Smooth muscle cell (in vitro differentiated cells): Measurements from ENCODE around the gene URAD. TPM values are rescaled to one million over a fixed set of nuclear protein-coding genes. Genes with fewer than 3 reads are reported as not detected.

Source experiments
- DNase-seq: peaks from one replicate; lab custom pipeline; 2025; ENCODE audit not compliant: unreplicated experiment; lab: John Stamatoyannopoulos, UW
- H2AFZ ChIP-seq: fragments of 200-600 bp; sonication (generic); 2 replicates; pipeline ENCODE4 v1.6.0; 2016; ENCODE audit warnings: antibody characterized with exemption, low read depth, mild to moderate bottlenecking
- H3F3A ChIP-seq: fragments of 200-600 bp; sonication (generic); 2 replicates; pipeline ENCODE4 v1.6.0; 2017; ENCODE audit warnings: antibody characterized with exemption, low read depth
- H3K27ac ChIP-seq: fragments of 200-600 bp; sonication (generic); 2 replicates; pipeline ENCODE4 v1.5.1; 2016; ENCODE audit warnings: low read depth, mild to moderate bottlenecking
- H3K27me3 ChIP-seq: fragments of 200-600 bp; sonication (generic); 2 replicates; pipeline ENCODE4 v1.6.1; 2016; ENCODE audit warnings: low read depth, mild to moderate bottlenecking
- H3K36me3 ChIP-seq: fragments of 200-600 bp; sonication (generic); 2 replicates; pipeline ENCODE4 v1.5.1; 2016; ENCODE audit warnings: low read depth
- H3K4me1 ChIP-seq: fragments of 200-600 bp; sonication (generic); 2 replicates; pipeline ENCODE4 v1.5.1; 2016; ENCODE audit warnings: low read depth
- H3K4me2 ChIP-seq: fragments of 200-600 bp; sonication (generic); 2 replicates; pipeline ENCODE4 v1.6.0; 2016; ENCODE audit warnings: mild to moderate bottlenecking
- H3K4me3 ChIP-seq: fragments of 200-600 bp; sonication (generic); 2 replicates; pipeline ENCODE4 v1.5.1; 2016; ENCODE audit warnings: mild to moderate bottlenecking
- H3K79me2 ChIP-seq: fragments of 200-600 bp; sonication (generic); 2 replicates; pipeline ENCODE4 v1.6.0; 2016; ENCODE audit warnings: low read depth, mild to moderate bottlenecking
- H3K9ac ChIP-seq: fragments of 200-600 bp; sonication (generic); 2 replicates; pipeline ENCODE4 v1.6.0; 2016; ENCODE audit warnings: low read depth
- H3K9me3 ChIP-seq: fragments of 200-600 bp; sonication (generic); replicated peaks from 2 replicates; pipeline ENCODE4 v1.5.1; 2016; ENCODE audit warnings: low read depth
- H4K20me1 ChIP-seq: fragments of 200-600 bp; sonication (generic); 2 replicates; pipeline ENCODE4 v1.6.0; 2016; ENCODE audit warnings: low read depth
- WGBS: methylation state at CpG from one replicate; pipeline ENCODE4 v1.1.7; 2016; ENCODE audit warnings: low lambda C conversion rate; 5-methylcytosine and 5-hydroxymethylcytosine counted together
- polyA plus RNA-seq: library from polyadenylated mRNA; unstranded; fragments of >200 nt; fragmentation: Nextera tagmentation; extraction: Ambion mirVana; gene quantifications from 2 replicates; pipeline ENCODE4 v1.2.1, GENCODE V29; 2016
- total RNA-seq: library from RNA; depleted of rRNA; stranded (reverse); fragments of >200 nt; gene quantifications from 2 replicates; pipeline ENCODE4 v1.2.3, GENCODE V29; 2014
- TF ChIP-seq, protein P1 (sequence below): fragments of 200-600 bp; sonication (generic); IDR thresholded peaks from 2 replicates; pipeline ENCODE4 v1.5.1; 2017; ENCODE audit warnings: borderline replicate concordance, mild to moderate bottlenecking, antibody characterized with exemption; ENCODE audit not compliant: insufficient read depth, poor library complexity, severe bottlenecking

The URAD gene
- total and polyA plus RNA-seq, 2 experiments from 2014 or later, result not detected

- TF ChIP-seq, protein P1, sequence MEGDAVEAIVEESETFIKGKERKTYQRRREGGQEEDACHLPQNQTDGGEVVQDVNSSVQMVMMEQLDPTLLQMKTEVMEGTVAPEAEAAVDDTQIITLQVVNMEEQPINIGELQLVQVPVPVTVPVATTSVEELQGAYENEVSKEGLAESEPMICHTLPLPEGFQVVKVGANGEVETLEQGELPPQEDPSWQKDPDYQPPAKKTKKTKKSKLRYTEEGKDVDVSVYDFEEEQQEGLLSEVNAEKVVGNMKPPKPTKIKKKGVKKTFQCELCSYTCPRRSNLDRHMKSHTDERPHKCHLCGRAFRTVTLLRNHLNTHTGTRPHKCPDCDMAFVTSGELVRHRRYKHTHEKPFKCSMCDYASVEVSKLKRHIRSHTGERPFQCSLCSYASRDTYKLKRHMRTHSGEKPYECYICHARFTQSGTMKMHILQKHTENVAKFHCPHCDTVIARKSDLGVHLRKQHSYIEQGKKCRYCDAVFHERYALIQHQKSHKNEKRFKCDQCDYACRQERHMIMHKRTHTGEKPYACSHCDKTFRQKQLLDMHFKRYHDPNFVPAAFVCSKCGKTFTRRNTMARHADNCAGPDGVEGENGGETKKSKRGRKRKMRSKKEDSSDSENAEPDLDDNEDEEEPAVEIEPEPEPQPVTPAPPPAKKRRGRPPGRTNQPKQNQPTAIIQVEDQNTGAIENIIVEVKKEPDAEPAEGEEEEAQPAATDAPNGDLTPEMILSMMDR, result no peak
- DNase-seq, result no peak
- H3K4me2 ChIP-seq, result no peak overlapping the region
- H3K4me3 ChIP-seq, result peak overlapping the region; percentile 22
- no peaks in the 10 kb centered on the region for H3F3A ChIP-seq
- no peaks in the 10 kb centered on the region for H3K79me2 ChIP-seq
- no peak overlapping the region for H3K27ac ChIP-seq
- H3K27me3 ChIP-seq, result peaks cover 87% of the 10 kb centered on the region
- no peaks in the 10 kb centered on the region for H3K4me1 ChIP-seq
- no peak overlapping the region for H3K9ac ChIP-seq
- H4K20me1 ChIP-seq, result no peaks in the 10 kb centered on the region
- WGBS, result 30% methylated on average over 11 of the region's 11 CpGs
- no peak overlapping the region for H2AFZ ChIP-seq
- H3K36me3 ChIP-seq, result no peaks in the 10 kb centered on the region
- H3K9me3 ChIP-seq, result no peaks in the 10 kb centered on the region
Observed at GRCh38 chr13:27981006-27981708, 7.3 kb downstream of the URAD start.

- H3K4me1 ChIP-seq, result no peaks in the 10 kb centered on the region
- no peaks in the 10 kb centered on the region for H3F3A ChIP-seq
- TF ChIP-seq, protein P1, result no peak
- H3K27me3 ChIP-seq, result peaks cover 87% of the 10 kb centered on the region
- peak overlapping the region; percentile 22 for H3K4me3 ChIP-seq
- H3K79me2 ChIP-seq, result no peaks in the 10 kb centered on the region
- 2% methylated on average over 46 of the region's 54 CpGs for WGBS
- no peak overlapping the region for H3K9ac ChIP-seq
- H2AFZ ChIP-seq, result no peak overlapping the region
- no peaks in the 10 kb centered on the region for H3K9me3 ChIP-seq
- DNase-seq, result no peak
- no peaks in the 10 kb centered on the region for H3K36me3 ChIP-seq
- no peak overlapping the region for H3K27ac ChIP-seq
- no peaks in the 10 kb centered on the region for H4K20me1 ChIP-seq
- H3K4me2 ChIP-seq, result no peak overlapping the region
Observed at GRCh38 chr13:27980280-27980998, 8.1 kb downstream of the URAD start.

DNA sequence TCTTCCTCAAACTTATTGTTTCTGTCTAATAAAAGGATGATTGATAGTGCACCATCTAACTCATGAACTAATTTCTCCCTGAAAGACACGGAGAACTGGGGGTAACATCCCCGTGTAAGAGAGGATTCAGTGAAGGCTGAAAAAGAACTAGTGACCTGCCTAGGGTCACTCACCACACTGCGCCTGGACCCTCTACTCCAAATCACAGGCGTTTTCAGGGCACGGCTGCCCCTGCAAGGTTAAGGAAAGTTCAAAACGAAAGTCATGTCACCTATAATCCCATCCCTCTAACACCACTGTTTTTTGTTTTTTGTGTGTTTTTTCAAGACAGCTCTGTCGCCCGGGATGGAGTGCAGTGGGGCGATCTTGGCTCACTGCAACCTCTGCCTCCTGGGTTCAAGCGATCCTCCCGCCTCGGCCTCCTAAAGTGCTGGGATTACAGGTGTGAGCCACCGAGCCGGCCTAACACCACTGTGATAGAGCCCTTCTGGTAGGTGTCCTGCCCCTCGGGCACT, 8.7 kb downstream of the URAD start:
- Histone ChIP-seq H3K27ac (no peak overlapping the region), H3K4me1 (no peaks in the 10 kb centered on the region), H3K4me3 (peak overlapping the region; percentile 22), H3K36me3 (no peaks in the 10 kb centered on the region), H3K79me2 (no peaks in the 10 kb centered on the region), H3K9ac (no peak overlapping the region), H3K9me3 (no peaks in the 10 kb centered on the region), H3F3A (no peaks in the 10 kb centered on the region), H2AFZ (no peak overlapping the region), H3K4me2 (no peak overlapping the region), H3K27me3 (peaks cover 93% of the 10 kb centered on the region), H4K20me1 (no peaks in the 10 kb centered on the region)
- 14% methylated on average over 15 of the region's 15 CpGs for WGBS
- TF ChIP-seq, protein P1, result no peak
- no peak for DNase-seq
